Trophoblast cell (in vitro differentiated cells and primary cell): ENCODE data around the gene IQCK.
"Not testable (repeated sequence)": the region's sequence is repeated elsewhere in the genome, so short reads cannot be mapped to it uniquely, and the experiment has no call there.

Source experiments
- DNase-seq, 2 donors: peaks; one replicate each; pipeline ENCODE4 v3.0.0-alpha.2; 2016
- H2AFZ ChIP-seq: 2 replicates; pipeline ENCODE4 v1.6.1; 2013; ENCODE audit warnings: low read length, moderate library complexity, mild to moderate bottlenecking; ENCODE audit not compliant: insufficient read depth, poor library complexity
- H2AK5ac ChIP-seq: 2 replicates; pipeline ENCODE4 v1.6.1; 2013; ENCODE audit warnings: mild to moderate bottlenecking, low read length
- H2BK120ac ChIP-seq: 2 replicates; pipeline ENCODE4 v1.6.1; 2013; ENCODE audit warnings: low read length, mild to moderate bottlenecking, moderate library complexity; ENCODE audit not compliant: insufficient read depth, poor library complexity
- H2BK12ac ChIP-seq: 2 replicates; pipeline ENCODE4 v1.6.1; 2013; ENCODE audit warnings: mild to moderate bottlenecking, low read length, moderate library complexity
- H2BK5ac ChIP-seq: 2 replicates; pipeline ENCODE4 v1.6.1; 2013; ENCODE audit warnings: low read length, low read depth, moderate library complexity, mild to moderate bottlenecking; ENCODE audit not compliant: poor library complexity
- H3K14ac ChIP-seq: 2 replicates; pipeline ENCODE4 v1.6.1; 2013; ENCODE audit warnings: mild to moderate bottlenecking, low read length
- H3K18ac ChIP-seq: 2 replicates; pipeline ENCODE4 v1.6.1; 2013; ENCODE audit warnings: mild to moderate bottlenecking, low read length
- H3K23ac ChIP-seq: 2 replicates; pipeline ENCODE4 v1.6.1; 2013; ENCODE audit warnings: low read length
- H3K27ac ChIP-seq: 2 replicates; pipeline ENCODE4 v1.5.1; 2013; ENCODE audit warnings: low read depth, mild to moderate bottlenecking, inconsistent platforms, low read length, moderate library complexity
- H3K27me3 ChIP-seq: 2 replicates; pipeline ENCODE4 v1.6.1; 2013; ENCODE audit warnings: inconsistent platforms, mild to moderate bottlenecking, low read length, moderate library complexity; ENCODE audit not compliant: insufficient read depth
- H3K36me3 ChIP-seq, 2 experiments: 1 replicate in 1 of 2; 2 replicates in 1 of 2; pipeline ENCODE4 v1.6.1; 2013; ENCODE audit warnings: low read length in 2 of 2, mild to moderate bottlenecking in 2 of 2, moderate library complexity in 1 of 2; ENCODE audit not compliant: insufficient read depth in 2 of 2, control insufficient read depth in 1 of 2
- H3K4ac ChIP-seq: 2 replicates; pipeline ENCODE4 v1.6.1; 2013; ENCODE audit warnings: low read depth, mild to moderate bottlenecking, low read length, moderate library complexity
- H3K4me1 ChIP-seq, 2 experiments: 1 replicate in 1 of 2; 2 replicates in 1 of 2; pipeline ENCODE4 v1.6.1; 2013; ENCODE audit warnings: low read length in 2 of 2, mild to moderate bottlenecking in 2 of 2, moderate library complexity in 1 of 2; ENCODE audit not compliant: insufficient read depth in 2 of 2, control insufficient read depth in 1 of 2
- H3K4me2 ChIP-seq: 2 replicates; pipeline ENCODE4 v1.6.1; 2013; ENCODE audit warnings: inconsistent platforms, mild to moderate bottlenecking, low read length, moderate library complexity
- H3K4me3 ChIP-seq: 2 replicates; pipeline ENCODE4 v1.5.1; 2013; ENCODE audit warnings: mild to moderate bottlenecking, low read depth, low read length, inconsistent platforms
- H3K79me1 ChIP-seq: one replicate; pipeline ENCODE4 v1.6.1; 2013; ENCODE audit warnings: low read length
- H3K79me2 ChIP-seq: 2 replicates; pipeline ENCODE4 v1.6.1; 2013; ENCODE audit warnings: low read length, mild to moderate bottlenecking; ENCODE audit not compliant: control insufficient read depth, insufficient read depth, poor library complexity
- H3K9ac ChIP-seq: 2 replicates; pipeline ENCODE4 v1.6.1; 2013; ENCODE audit warnings: mild to moderate bottlenecking, low read length
- H3K9me3 ChIP-seq: 2 replicates; pipeline ENCODE4 v1.6.1; 2013; ENCODE audit warnings: low read depth, mild to moderate bottlenecking, control low read depth, inconsistent platforms, low read length; ENCODE audit not compliant: insufficient read depth
- H4K12ac ChIP-seq: 2 replicates; pipeline ENCODE4 v1.6.1; 2013; ENCODE audit warnings: low read depth, mild to moderate bottlenecking, low read length, moderate library complexity
- H4K8ac ChIP-seq: 2 replicates; pipeline ENCODE4 v1.6.1; 2013; ENCODE audit warnings: low read depth, mild to moderate bottlenecking, low read length, moderate library complexity
- H4K91ac ChIP-seq: one replicate; pipeline ENCODE4 v1.6.1; 2013; ENCODE audit warnings: low read depth, mild to moderate bottlenecking, low read length, moderate library complexity
- WGBS: extraction: QIAGEN DNeasy Blood & Tissue Kit; methylation state at CpG from one replicate; pipeline ENCODE4 v1.1.7; 2013; ENCODE audit warnings: missing lambda C conversion rate; ENCODE audit not compliant: insufficient read length, insufficient coverage; ENCODE audit errors: extremely low coverage; 5-methylcytosine and 5-hydroxymethylcytosine counted together

The IQCK gene

GRCh38 chr16:19715566-19715965, 2.5 kb upstream of the IQCK start:
- no peak overlapping the region for H2BK12ac ChIP-seq
- H3K4me1 ChIP-seq: peaks cover 10 to 14% of the 10 kb centered on the region in 2 experiments
- H2AFZ ChIP-seq: no peak overlapping the region
- no peak overlapping the region for H2BK5ac ChIP-seq
- H3K18ac ChIP-seq: no peak overlapping the region
- H4K8ac ChIP-seq: no peak overlapping the region
- H4K91ac ChIP-seq: no peak overlapping the region
- H3K27me3 ChIP-seq: no peaks in the 10 kb centered on the region
- H2BK120ac ChIP-seq: no peak overlapping the region
- peaks cover 11% of the 10 kb centered on the region for H3K79me2 ChIP-seq
- no peak overlapping the region for H3K4me2 ChIP-seq
- H3K14ac ChIP-seq: no peak overlapping the region
- peaks cover 10% of the 10 kb centered on the region for H3K79me1 ChIP-seq
- no peaks in the 10 kb centered on the region for H3K9me3 ChIP-seq
- H3K4me3 ChIP-seq: no peak overlapping the region
- H3K27ac ChIP-seq: no peak overlapping the region
- H4K12ac ChIP-seq: no peak overlapping the region
- H3K4ac ChIP-seq: no peak overlapping the region
- no peak for DNase-seq
- WGBS: no CpG with 5 or more reads among the region's 5 CpGs
- no peak overlapping the region for H3K23ac ChIP-seq
- no peak overlapping the region for H3K9ac ChIP-seq
- H3K36me3 ChIP-seq: peaks cover 24 to 27% of the 10 kb centered on the region in 2 experiments
- H2AK5ac ChIP-seq: no peak overlapping the region

DNA sequence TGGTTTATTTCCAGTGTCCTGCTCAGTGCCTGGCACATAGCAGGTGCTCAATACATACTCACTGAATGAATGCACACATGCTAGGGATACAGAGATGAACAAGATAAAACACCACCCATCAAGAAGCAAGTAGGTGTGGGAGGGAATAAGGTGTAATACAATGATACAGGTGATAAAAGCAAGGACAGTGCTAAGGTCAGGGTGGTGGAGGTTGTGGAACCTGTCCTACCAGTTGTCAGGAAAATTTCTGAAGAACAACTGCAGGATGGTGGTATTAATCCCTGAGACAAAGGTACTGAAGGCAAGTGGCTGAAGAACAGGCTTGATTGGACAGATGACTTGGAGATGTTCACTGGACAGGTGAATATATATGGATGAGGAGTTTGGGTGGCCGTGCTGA, 1.9 kb upstream of the IQCK start:
- Histone ChIP-seq H3K4me2 (peak overlapping the region; percentile 85), H2BK120ac (no peak overlapping the region), H3K4me1 (peaks cover 10 to 14% of the 10 kb centered on the region in 2 experiments), H3K4ac (peak overlapping the region; percentile 25), H3K14ac (no peak overlapping the region), H3K27me3 (no peaks in the 10 kb centered on the region), H3K27ac (no peak overlapping the region), H2AK5ac (no peak overlapping the region), H3K23ac (no peak overlapping the region), H3K9me3 (no peaks in the 10 kb centered on the region), H2AFZ (no peak overlapping the region), H3K18ac (no peak overlapping the region), H3K79me1 (peaks cover 10% of the 10 kb centered on the region), H4K91ac (no peak overlapping the region), H2BK5ac (no peak overlapping the region), H4K8ac (no peak overlapping the region), H3K9ac (no peak overlapping the region), H3K79me2 (peaks cover 11% of the 10 kb centered on the region), H4K12ac (no peak overlapping the region), H3K36me3 (peaks cover 20 to 22% of the 10 kb centered on the region in 2 experiments), H2BK12ac (no peak overlapping the region), H3K4me3 (no peak overlapping the region)
- peak in 1 of 2 donors; percentile 69 for DNase-seq
- WGBS: no CpG with 5 or more reads among the region's 1 CpG

DNA sequence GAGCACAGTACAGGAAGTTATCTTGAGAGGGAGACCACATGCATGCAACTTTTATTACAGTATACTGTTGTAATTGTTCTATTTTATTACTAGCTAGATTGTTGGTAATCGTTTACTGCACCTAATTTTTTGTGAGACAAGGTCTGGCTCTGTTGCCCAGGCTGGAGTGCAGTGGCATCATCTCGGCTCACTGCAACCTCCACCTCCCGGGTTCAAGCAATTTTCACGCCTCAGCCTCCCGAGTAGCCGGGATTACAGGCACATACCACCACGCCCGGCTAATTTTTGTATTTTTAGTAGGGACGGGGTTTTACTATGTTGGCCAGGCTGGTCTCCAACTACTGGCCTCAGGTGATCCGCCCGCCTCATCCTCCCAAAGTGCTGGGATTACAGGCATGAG, 1.3 kb upstream of the IQCK start:
- H4K12ac ChIP-seq, H3K14ac ChIP-seq: not testable (repeated sequence)

DNA sequence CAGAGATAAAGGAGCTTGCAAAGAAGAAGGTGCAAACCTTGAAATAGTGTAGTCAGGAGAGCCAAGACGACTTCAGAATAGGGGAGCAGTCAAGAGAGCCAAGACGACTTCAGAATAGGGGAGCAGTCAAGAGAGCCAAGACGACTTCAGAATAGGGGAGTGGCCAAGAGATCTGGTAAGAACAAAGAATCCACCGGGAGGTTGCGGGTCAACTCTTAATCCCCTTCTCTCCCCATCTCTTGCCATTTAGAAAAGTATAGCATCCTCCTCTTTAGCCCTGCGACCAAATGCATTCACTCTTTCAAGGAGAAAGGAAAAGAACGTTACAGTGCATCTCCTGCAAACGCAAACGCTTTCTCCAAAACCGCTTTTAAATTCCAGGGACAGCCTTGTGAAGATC, 757 bp upstream of the IQCK start:
- H2AFZ ChIP-seq: no peak overlapping the region
- peak overlapping the region; percentile 75 for H3K4ac ChIP-seq
- H2BK5ac ChIP-seq: no peak overlapping the region
- peak overlapping the region; percentile 79 for H3K27ac ChIP-seq
- H4K8ac ChIP-seq: peak overlapping the region; percentile 81
- H2BK120ac ChIP-seq: peak overlapping the region; percentile 70
- no peak overlapping the region for H4K12ac ChIP-seq
- DNase-seq: no peak
- H3K79me2 ChIP-seq: peaks cover 11% of the 10 kb centered on the region
- H3K18ac ChIP-seq: no peak overlapping the region
- no peak overlapping the region for H2BK12ac ChIP-seq
- no CpG with 5 or more reads among the region's 10 CpGs for WGBS
- peaks cover 10% of the 10 kb centered on the region for H3K79me1 ChIP-seq
- H3K9ac ChIP-seq: peak overlapping the region; percentile 79
- H3K27me3 ChIP-seq: no peaks in the 10 kb centered on the region
- H3K4me1 ChIP-seq: peaks cover 10 to 14% of the 10 kb centered on the region in 2 experiments
- peak overlapping the region; percentile 85 for H3K4me2 ChIP-seq
- no peak overlapping the region for H2AK5ac ChIP-seq
- H3K23ac ChIP-seq: no peak overlapping the region
- no peaks in the 10 kb centered on the region for H3K9me3 ChIP-seq
- H4K91ac ChIP-seq: peak overlapping the region; percentile 57
- H3K36me3 ChIP-seq: peaks cover 11 to 13% of the 10 kb centered on the region in 2 experiments
- H3K14ac ChIP-seq: peak overlapping the region; percentile 79
- peak overlapping the region; percentile 99 for H3K4me3 ChIP-seq

More for the DNA sequence above, 1.3 kb upstream of the IQCK start:
- Histone ChIP-seq H3K79me1 (peaks cover 10% of the 10 kb centered on the region), H3K4ac (peak overlapping the region; percentile 75), H3K4me2 (peak overlapping the region; percentile 85), H3K79me2 (peaks cover 11% of the 10 kb centered on the region), H3K4me1 (peaks cover 10 to 14% of the 10 kb centered on the region in 2 experiments), H3K36me3 (peaks cover 16 to 18% of the 10 kb centered on the region in 2 experiments)
- H2AK5ac ChIP-seq, H2AFZ ChIP-seq, H3K4me3 ChIP-seq, H4K91ac ChIP-seq, H3K23ac ChIP-seq, H3K18ac ChIP-seq, H3K27ac ChIP-seq, H4K8ac ChIP-seq, H2BK120ac ChIP-seq, H3K27me3 ChIP-seq, DNase-seq, H2BK5ac ChIP-seq, H2BK12ac ChIP-seq, H3K9ac ChIP-seq, H3K9me3 ChIP-seq: not testable (repeated sequence)
- no CpG with 5 or more reads among the region's 11 CpGs for WGBS
